GM10266 (cell line): ENCODE data around the gene KCNQ5.
A peak's percentile ranks its signal among the peaks of the same experiment; 100 is the strongest.

ENCODE experiments used
- DNase-seq: peaks from one replicate; pipeline ENCODE4 v3.0.0; 2012; ENCODE audit errors: extremely low spot score
- TF ChIP-seq, protein P1 (sequence below): IDR thresholded peaks from 2 replicates; pipeline ENCODE4 v1.5.1; 2012; ENCODE audit warnings: mild to moderate bottlenecking, low read depth; ENCODE audit not compliant: control insufficient read depth, insufficient read depth; ENCODE audit errors: missing control alignments

Gene KCNQ5

DNA sequence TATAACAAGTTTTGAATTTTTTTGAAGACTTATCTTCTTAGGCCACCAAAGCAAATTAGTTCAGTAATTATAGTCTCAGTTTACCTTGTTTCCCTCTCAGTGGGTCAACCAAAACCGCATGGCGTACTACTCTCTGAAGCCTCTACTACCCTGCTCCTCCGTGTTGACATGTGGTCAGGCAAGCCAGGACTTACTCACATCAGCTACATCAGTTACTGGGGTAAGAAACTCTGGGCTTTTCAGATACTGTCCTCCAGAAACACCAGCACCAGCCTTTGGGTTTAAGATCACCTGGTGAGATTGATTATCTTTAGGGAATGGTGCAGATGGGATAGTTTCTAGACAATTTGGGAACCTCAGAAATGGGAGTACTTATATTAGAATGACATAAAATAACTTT is 55.1 kb downstream of the KCNQ5 start:
- DNase-seq = no peak
- TF ChIP-seq, protein P1, sequence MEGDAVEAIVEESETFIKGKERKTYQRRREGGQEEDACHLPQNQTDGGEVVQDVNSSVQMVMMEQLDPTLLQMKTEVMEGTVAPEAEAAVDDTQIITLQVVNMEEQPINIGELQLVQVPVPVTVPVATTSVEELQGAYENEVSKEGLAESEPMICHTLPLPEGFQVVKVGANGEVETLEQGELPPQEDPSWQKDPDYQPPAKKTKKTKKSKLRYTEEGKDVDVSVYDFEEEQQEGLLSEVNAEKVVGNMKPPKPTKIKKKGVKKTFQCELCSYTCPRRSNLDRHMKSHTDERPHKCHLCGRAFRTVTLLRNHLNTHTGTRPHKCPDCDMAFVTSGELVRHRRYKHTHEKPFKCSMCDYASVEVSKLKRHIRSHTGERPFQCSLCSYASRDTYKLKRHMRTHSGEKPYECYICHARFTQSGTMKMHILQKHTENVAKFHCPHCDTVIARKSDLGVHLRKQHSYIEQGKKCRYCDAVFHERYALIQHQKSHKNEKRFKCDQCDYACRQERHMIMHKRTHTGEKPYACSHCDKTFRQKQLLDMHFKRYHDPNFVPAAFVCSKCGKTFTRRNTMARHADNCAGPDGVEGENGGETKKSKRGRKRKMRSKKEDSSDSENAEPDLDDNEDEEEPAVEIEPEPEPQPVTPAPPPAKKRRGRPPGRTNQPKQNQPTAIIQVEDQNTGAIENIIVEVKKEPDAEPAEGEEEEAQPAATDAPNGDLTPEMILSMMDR = no peak

GRCh38 chr6:72677740-72678139 is 55.9 kb downstream of the KCNQ5 start:
- DNase-seq = no peak
- TF ChIP-seq, protein P1 = no peak

DNA sequence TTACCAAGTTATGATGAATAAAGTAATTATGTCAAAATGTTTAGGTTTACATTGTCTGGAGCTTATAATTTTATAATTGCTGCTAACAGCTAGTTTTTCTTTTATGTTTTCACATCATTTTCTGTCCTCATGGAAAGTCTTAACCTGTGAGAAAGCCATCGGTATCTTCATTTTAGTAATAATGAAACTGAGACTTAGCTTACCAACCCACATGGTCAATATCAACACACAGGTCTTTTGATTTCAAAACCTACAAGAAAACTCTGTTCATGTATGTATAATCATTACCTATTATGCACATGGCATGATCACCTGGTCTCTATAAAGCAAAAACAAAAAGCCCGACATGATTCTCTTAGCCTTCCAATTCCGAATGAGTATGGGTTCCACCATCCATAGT is 61.9 kb downstream of the KCNQ5 start:
- DNase-seq = peak; percentile 43
- TF ChIP-seq, protein P1 = no peak

DNA sequence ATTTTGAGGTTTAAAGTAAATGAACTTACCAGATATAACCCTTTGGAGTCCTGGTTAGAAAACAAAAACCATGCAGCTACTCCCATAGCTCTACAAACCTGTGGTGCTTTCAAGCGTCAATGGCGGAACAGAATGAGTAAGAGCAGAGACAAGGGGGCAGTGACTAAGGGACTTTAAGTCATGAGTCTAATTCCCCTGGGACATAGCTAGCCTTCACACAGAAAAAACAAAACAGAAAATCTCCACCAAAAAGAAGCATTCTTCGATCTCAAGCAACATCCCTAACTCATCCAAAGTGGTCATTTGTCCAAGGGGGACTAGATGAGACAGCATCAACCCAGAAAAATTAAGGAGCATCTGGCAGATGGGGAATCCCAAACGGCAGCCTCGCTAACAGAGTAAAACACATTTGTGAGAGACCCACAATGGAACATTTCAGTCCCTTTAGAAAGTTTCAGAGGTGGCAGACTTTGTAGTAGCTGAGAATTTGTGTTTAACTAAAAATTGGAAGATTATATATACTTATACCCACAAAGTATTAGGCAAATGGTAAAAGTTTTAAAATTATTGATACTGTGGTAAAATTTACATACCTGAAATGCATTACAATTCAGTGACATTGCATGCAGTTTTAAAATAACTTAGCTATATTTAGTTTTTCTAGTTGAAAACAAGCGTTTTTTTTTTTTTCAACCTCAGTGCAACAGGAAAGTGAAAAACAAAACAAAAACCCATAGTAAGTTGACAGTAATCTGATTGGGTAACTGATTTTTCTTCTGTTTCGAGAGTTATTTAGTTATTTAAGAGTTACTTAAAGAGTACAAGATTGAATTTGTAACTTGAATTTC is 67.5 kb downstream of the KCNQ5 start:
- peak; percentile 64 for DNase-seq
- TF ChIP-seq, protein P1 = no peak

- no peak for DNase-seq
- TF ChIP-seq, protein P1 = no peak
Observed at GRCh38 chr6:72691249-72691648, 69.4 kb downstream of the KCNQ5 start.

DNA sequence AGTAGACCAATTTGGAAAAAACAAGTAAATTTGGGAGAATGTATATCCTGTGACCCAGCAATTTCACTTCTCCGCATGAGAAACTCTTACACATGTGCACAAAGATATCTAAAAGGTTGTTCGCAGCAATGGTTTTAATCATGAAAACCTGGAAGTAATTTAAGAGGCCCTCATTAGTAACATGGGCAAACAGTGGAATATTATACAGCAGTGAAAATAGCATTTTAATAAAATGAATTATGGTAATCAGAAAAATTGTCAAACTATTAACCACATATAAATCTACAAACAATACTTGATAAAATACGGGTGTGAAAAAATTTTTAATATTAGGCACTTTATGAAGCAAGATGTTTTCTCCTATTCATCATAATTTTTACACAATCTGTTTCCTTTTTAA is 74.2 kb downstream of the KCNQ5 start:
- TF ChIP-seq, protein P1 = no peak
- DNase-seq = no peak

DNA sequence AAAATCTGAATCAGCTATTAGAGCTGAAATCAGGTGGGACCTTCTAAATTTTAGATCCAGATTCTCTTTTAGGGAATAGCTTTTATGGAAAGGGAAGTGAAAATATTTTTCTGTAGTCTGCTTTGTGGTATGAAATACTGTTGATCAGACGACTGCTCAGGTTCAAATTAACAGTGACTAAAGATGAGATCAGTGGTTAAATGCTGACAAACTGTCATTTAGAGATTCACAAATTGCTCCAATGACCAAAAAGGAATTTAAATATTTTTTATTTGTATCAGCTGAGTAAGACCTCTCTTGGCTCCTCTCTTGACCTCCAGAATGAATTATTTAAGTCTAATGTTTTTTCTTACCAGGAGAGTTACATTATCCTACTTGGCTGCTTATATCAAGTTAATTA is 77.3 kb downstream of the KCNQ5 start:
- TF ChIP-seq, protein P1 = no peak
- no peak for DNase-seq
